Endothelial cell of umbilical vein (primary cell): ENCODE data around the gene NCK2. TPM values are rescaled to one million over a fixed set of nuclear protein-coding genes. Genes with fewer than 3 reads are reported as not detected.

Experiments
- BruUV-seq: library from RNA; stranded (reverse); fragments of 400-500 nt; replicated peaks from 2 replicates; lab custom pipeline; 2021; lab: Mats Ljungman, UMichigan
- CTCF ChIA-PET: fragments of 300-600, 350-600 bp; sonication (Branson Sonifier 250); formaldehyde crosslinking; loops from one replicate; lab custom pipeline; 2021; ENCODE audit warnings: antibody characterized with exemption, inconsistent platforms; lab: Charles Lee
- POLR2A ChIA-PET: fragments of 300-600, 350-600 bp; sonication (Branson Sonifier 250); formaldehyde crosslinking; loops from one replicate; lab custom pipeline; 2021; ENCODE audit warnings: antibody characterized with exemption, inconsistent platforms; lab: Charles Lee
- DNase-seq: peaks from one replicate; pipeline ENCODE4 v3.0.0-alpha.2; 2011; ENCODE audit warnings: low read depth, low spot score
- FAIRE-seq: peaks from 2 replicates; lab custom pipeline; 2011; peaks lifted over from hg19 to GRCh38; lab: Jason Lieb, UNC
- H2AFZ ChIP-seq: 2 replicates; pipeline ENCODE4 v1.6.0; 2012; ENCODE audit warnings: low read depth, low read length, control low read depth, inconsistent platforms
- H3K27ac ChIP-seq: 2 replicates; pipeline ENCODE4 v1.5.1; 2011; ENCODE audit warnings: low read depth, mild to moderate bottlenecking, control low read depth, low read length, moderate library complexity; ENCODE audit not compliant: insufficient read depth
- H3K27me3 ChIP-seq, 2 experiments: 2 replicates each; pipeline versions ENCODE4 v1.6.0 to v1.6.1; 2011; ENCODE audit warnings: low read length in 2 of 2, mixed read lengths in 1 of 2; ENCODE audit not compliant: control insufficient read depth in 2 of 2, insufficient read depth in 2 of 2
- H3K36me3 ChIP-seq, 2 experiments: 2 replicates in 1 of 2; 3 replicates in 1 of 2; pipeline ENCODE4 v1.5.1; 2011; ENCODE audit warnings: low read length in 2 of 2, mild to moderate bottlenecking in 1 of 2, moderate library complexity in 1 of 2; ENCODE audit not compliant: control insufficient read depth in 2 of 2, insufficient read depth in 2 of 2; ENCODE audit errors: extremely low read depth in 1 of 2
- H3K4me1 ChIP-seq: 3 replicates; pipeline ENCODE4 v1.5.1; 2011; ENCODE audit warnings: mild to moderate bottlenecking, low read length; ENCODE audit not compliant: control insufficient read depth, insufficient read depth; ENCODE audit errors: extremely low read depth
- H3K4me2 ChIP-seq: 2 replicates; pipeline ENCODE4 v1.6.1; 2011; ENCODE audit warnings: low read length, control low read depth, mixed read lengths; ENCODE audit not compliant: insufficient read depth
- H3K4me3 ChIP-seq, 3 experiments: fragments of 200-600 bp in 1 of 3; sonication (generic), shearing (Covaris generic) in 1 of 3; replicated peaks in 1 of 3; 2 replicates each; pipeline ENCODE4 v1.5.1; 2011 to 2016; ENCODE audit warnings: control low read depth in 3 of 3, low read length in 3 of 3, mild to moderate bottlenecking in 2 of 3, inconsistent platforms in 1 of 3, low read depth in 1 of 3, moderate library complexity in 1 of 3; ENCODE audit not compliant: insufficient read depth in 1 of 3
- H3K79me2 ChIP-seq: 2 replicates; pipeline ENCODE4 v1.6.0; 2012; ENCODE audit warnings: low read length, inconsistent platforms; ENCODE audit not compliant: control insufficient read depth, insufficient read depth
- H3K9ac ChIP-seq: replicated peaks from 2 replicates; pipeline ENCODE3; 2011; ENCODE audit warnings: low read length, control low read depth; ENCODE audit not compliant: insufficient read depth; ENCODE audit errors: extremely low read depth
- H3K9me1 ChIP-seq: replicated peaks from 3 replicates; pipeline ENCODE4 v1.6.0; 2011; ENCODE audit warnings: mild to moderate bottlenecking, low read length; ENCODE audit not compliant: control insufficient read depth, insufficient read depth; ENCODE audit errors: extremely low read depth
- H3K9me3 ChIP-seq: replicated peaks from 2 replicates; pipeline ENCODE4 v1.5.1; 2012; ENCODE audit warnings: low read length, inconsistent platforms; ENCODE audit not compliant: control insufficient read depth, insufficient read depth
- H4K20me1 ChIP-seq: replicated peaks from 2 replicates; pipeline ENCODE3; 2011; ENCODE audit warnings: mild to moderate bottlenecking, low read length; ENCODE audit not compliant: control insufficient read depth, insufficient read depth; ENCODE audit errors: extremely low read depth
- CTCF ChIP-seq, 2 donors: IDR thresholded peaks; 1 replicate in 1 of 2; 2 replicates in 1 of 2; pipeline ENCODE4 v1.5.1; 2011; ENCODE audit warnings: low read length in 2 of 2, mild to moderate bottlenecking in 2 of 2, moderate library complexity in 2 of 2, control low read depth in 1 of 2, inconsistent platforms in 1 of 2, low read depth in 1 of 2; ENCODE audit not compliant: insufficient read depth in 1 of 2; ENCODE audit errors: extremely low read depth in 1 of 2
- EZH2 ChIP-seq: IDR thresholded peaks from 2 replicates; pipeline ENCODE4 v1.6.1; 2012; ENCODE audit warnings: borderline replicate concordance, low read depth, mild to moderate bottlenecking, moderate library complexity, low read length, inconsistent platforms; ENCODE audit not compliant: severe bottlenecking
- FOS ChIP-seq: IDR thresholded peaks from 2 replicates; pipeline ENCODE4 v1.6.1; 2011; ENCODE audit warnings: mild to moderate bottlenecking, low read length, moderate library complexity, borderline replicate concordance; ENCODE audit not compliant: insufficient read depth
- GATA2 ChIP-seq: IDR thresholded peaks from 2 replicates; pipeline ENCODE4 v1.7.0; 2011; ENCODE audit warnings: low read depth, mild to moderate bottlenecking, moderate library complexity, mixed read lengths, low read length; ENCODE audit not compliant: insufficient read length, insufficient read depth
- JUN ChIP-seq: IDR thresholded peaks from 2 replicates; pipeline ENCODE4 v1.6.1; 2011; ENCODE audit warnings: borderline replicate concordance, low read depth; ENCODE audit not compliant: insufficient read length, insufficient read depth
- MYC ChIP-seq: IDR thresholded peaks from one replicate; pipeline ENCODE4 v1.6.1; 2011; ENCODE audit warnings: mild to moderate bottlenecking, low read depth, low read length
- POLR2A ChIP-seq: IDR thresholded peaks from 2 replicates; pipeline ENCODE4 v1.6.1; 2012; ENCODE audit warnings: low read depth, mild to moderate bottlenecking, control low read depth, low read length
- POLR2AphosphoS5 ChIP-seq: IDR thresholded peaks from 2 replicates; pipeline ENCODE4 v1.6.1; 2012; ENCODE audit warnings: low read depth, mild to moderate bottlenecking, control low read depth, low read length, moderate library complexity; ENCODE audit not compliant: insufficient read depth
- dilution Hi-C: fragments of 300-500 bp; cut with MboI; formaldehyde crosslinking; loops from one replicate; pipeline ENCODE4 v1.15.0; 2019; ENCODE audit warnings: low sequenced_read_pairs; ENCODE audit not compliant: extremely low pct_ligation_motif_present
- intact Hi-C: fragments of 100-400 bp; cut with micrococcal nuclease; formaldehyde crosslinking; loops from one replicate; pipeline ENCODE4 v1.10.0; 2022
- polyA plus RNA-seq, 4 experiments: library from polyadenylated mRNA; depleted of rRNA in 3 of 4; stranded (reverse) in 3 of 4; unstranded in 1 of 4; fragments of >200 nt; gene quantifications; 2 replicates each; pipeline versions ENCODE4 v1.2.1 to v1.2.3, GENCODE V29; 2011 to 2012; ENCODE audit warnings: missing spikeins in 1 of 4
- total RNA-seq: library from RNA; stranded (reverse); gene quantifications from 2 replicates; pipeline ENCODE4 v1.2.3, GENCODE V29; 2021
- TF ChIP-seq, protein P1 (sequence below): IDR thresholded peaks from 2 replicates; pipeline ENCODE4 v1.6.1; 2011; ENCODE audit not compliant: insufficient read depth, insufficient read length

NCK2 gene
- total and polyA plus RNA-seq, 2 donors (not counting 3 experiments of a cell fraction or from before 2014, with no cell fraction given), result 23.8 to 39.1 TPM

- Histone ChIP-seq H3K4me1 (peaks cover 2% of the 10 kb centered on the region), H3K4me3 (no peak overlapping the region), H3K79me2 (no peaks in the 10 kb centered on the region), H4K20me1 (no peaks in the 10 kb centered on the region), H3K27ac (no peak overlapping the region), H3K9me1 (no peaks in the 10 kb centered on the region), H3K9ac (no peak overlapping the region), H3K9me3 (no peaks in the 10 kb centered on the region), H3K27me3 (peaks cover 2 to 9% of the 10 kb centered on the region in 2 experiments), H3K36me3 (no peaks in the 10 kb centered on the region), H3K4me2 (no peak overlapping the region), H2AFZ (no peak overlapping the region)
- BruUV-seq, result no TSS peak
- dilution Hi-C loops, result no loop called here
- no peak for FAIRE-seq
- ChIA-PET POLR2A (no interaction called here), CTCF (no interaction called here)
- intact Hi-C loops, result no loop called here
- no peak for TF ChIP-seq MYC
- TF ChIP-seq JUN, result no peak
- no peak for TF ChIP-seq FOS
- TF ChIP-seq CTCF (IDR thresholded peaks at IDR 0.05; ENCODE audit: extremely low read depth in 1 of 2, insufficient read depth in 1 of 2, low read depth in 1 of 2, low read length in 2 of 2), result no peak
- TF ChIP-seq GATA2, result no peak
- TF ChIP-seq, protein P1, sequence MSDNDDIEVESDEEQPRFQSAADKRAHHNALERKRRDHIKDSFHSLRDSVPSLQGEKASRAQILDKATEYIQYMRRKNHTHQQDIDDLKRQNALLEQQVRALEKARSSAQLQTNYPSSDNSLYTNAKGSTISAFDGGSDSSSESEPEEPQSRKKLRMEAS, result no peak
- TF ChIP-seq POLR2AphosphoS5, result no peak
- TF ChIP-seq POLR2A, result no peak
- no peak for TF ChIP-seq EZH2
- DNase-seq, result no peak
Measured at GRCh38 chr2:105731511-105731910, 13.2 kb upstream of the NCK2 start.
